Lung (tissue), 12 donors: Measurements from ENCODE around the gene ZFYVE26. TPM values are rescaled to one million over a fixed set of nuclear protein-coding genes. Genes with fewer than 3 reads are reported as not detected.

ENCODE experiments used
- ATAC-seq: fragments of 200-7000 bp; cut with Tn5 transposase; one replicate; pipeline ENCODE4 v1.9.1; 2020; ENCODE audit warnings: moderate number of reproducible peaks; ENCODE audit not compliant: insufficient read depth, low FRiP score
- DNase-seq, 3 donors: peaks; one replicate each; pipeline ENCODE4 v3.0.0-alpha.2; 2013 to 2017
- H3K27ac ChIP-seq, 2 donors: one replicate each; pipeline ENCODE4 v1.5.1; 2013; ENCODE audit warnings: mild to moderate bottlenecking in 2 of 2, moderate library complexity in 2 of 2, control low read depth in 1 of 2, inconsistent platforms in 1 of 2, low read depth in 1 of 2, low read length in 1 of 2
- H3K27me3 ChIP-seq, 3 donors: one replicate each; pipeline ENCODE4 v1.5.1; 2013; ENCODE audit warnings: low read length in 2 of 3; ENCODE audit not compliant: control insufficient read depth in 3 of 3, insufficient read depth in 3 of 3
- H3K36me3 ChIP-seq, 4 donors: one replicate each; pipeline ENCODE4 v1.5.1; 2013; ENCODE audit warnings: low read length in 4 of 4, mild to moderate bottlenecking in 1 of 4, moderate library complexity in 1 of 4; ENCODE audit not compliant: control insufficient read depth in 4 of 4, insufficient read depth in 4 of 4
- H3K4me1 ChIP-seq, 5 donors: one replicate each; pipeline ENCODE4 v1.5.1; 2013; ENCODE audit warnings: low read length in 5 of 5, mild to moderate bottlenecking in 2 of 5, moderate library complexity in 1 of 5; ENCODE audit not compliant: control insufficient read depth in 5 of 5, insufficient read depth in 5 of 5
- H3K4me3 ChIP-seq: one replicate; pipeline ENCODE4 v1.5.1; 2013; ENCODE audit warnings: mild to moderate bottlenecking, control low read depth, moderate library complexity
- H3K9ac ChIP-seq, 2 donors: one replicate each; pipeline ENCODE4 v1.5.1; 2013; ENCODE audit warnings: low read length in 2 of 2, control low read depth in 1 of 2; ENCODE audit not compliant: insufficient read depth in 1 of 2
- H3K9me3 ChIP-seq, 4 donors: one replicate each; pipeline ENCODE4 v1.5.1; 2013; ENCODE audit warnings: low read length in 3 of 4, mild to moderate bottlenecking in 1 of 4, moderate library complexity in 1 of 4; ENCODE audit not compliant: control insufficient read depth in 4 of 4, insufficient read depth in 3 of 4
- CTCF ChIP-seq: IDR thresholded peaks from 2 replicates; pipeline ENCODE4 v1.5.1; 2012; ENCODE audit warnings: mild to moderate bottlenecking; ENCODE audit errors: control extremely low read depth, extremely low read depth
- WGBS, 2 donors: extraction: QIAGEN DNeasy Blood & Tissue Kit; methylation state at CpG; one replicate each; pipeline ENCODE4 v1.1.7; 2013; 5-methylcytosine and 5-hydroxymethylcytosine counted together
- polyA plus RNA-seq, 2 donors: library from polyadenylated mRNA; stranded (reverse); fragments of 200-250 nt; gene quantifications; one replicate each; pipeline ENCODE4 v1.2.1, GENCODE V29; 2013
- total RNA-seq, 2 donors: library from RNA; depleted of rRNA in 1 of 2; stranded (reverse); fragments of >200 nt in 1 of 2; gene quantifications; one replicate each; pipeline ENCODE4 v1.2.1, GENCODE V29; 2014 to 2021
- donor health status: control.
- donor health status: control.
- donor health status: Bipolar disorder and iron deficiency.
- donor health status: healthy.
- donor health status: DM: yes; HTN: yes; CAD: no.

The ZFYVE26 gene
- total and polyA plus RNA-seq, 4 donors = 6.8 to 50.6 (median 22.0) TPM

GRCh38 chr14:67814821-67815220, 1.6 kb downstream of the ZFYVE26 start:
- H3K4me3 ChIP-seq = no peak overlapping the region
- ATAC-seq = no peak
- no peak for TF ChIP-seq CTCF

GRCh38 chr14:67806246-67806645, 10.1 kb downstream of the ZFYVE26 start:
- no peak for TF ChIP-seq CTCF
- Histone ChIP-seq H3K4me3 (no peak overlapping the region), H3K9me3 (no peaks in the 10 kb centered on the region), H3K27me3 (no peaks in the 10 kb centered on the region), H3K9ac (no peak overlapping the region), H3K4me1 (no peaks in the 10 kb centered on the region), H3K27ac (no peak overlapping the region), H3K36me3 (peaks cover 47 to 64% (median 53%) of the 10 kb centered on the region in 4 donors)
- WGBS, 2 donors = 89 to 95% methylated on average over 3 of the region's 3 CpGs
- ATAC-seq (no peak), DNase-seq (no peak)

More at GRCh38 chr14:67814821-67815220, 1.6 kb downstream of the ZFYVE26 start:
- Histone ChIP-seq H3K27me3 (no peaks in the 10 kb centered on the region), H3K4me1 (peaks cover 0 to 13% (median 6%) of the 10 kb centered on the region in 5 donors), H3K9ac (no peak overlapping the region), H3K36me3 (peaks cover under 1 to 13% (median 5%) of the 10 kb centered on the region in 4 donors), H3K27ac (no peak overlapping the region), H3K9me3 (no peaks in the 10 kb centered on the region)
- no peak for DNase-seq
- 59 to 70% methylated on average over 2 of the region's 2 CpGs for WGBS, 2 donors

- Histone ChIP-seq H3K4me3 (no peak overlapping the region), H3K36me3 (peaks cover 27 to 61% (median 37%) of the 10 kb centered on the region in 4 donors), H3K27ac (no peak overlapping the region), H3K9ac (no peak overlapping the region), H3K9me3 (no peaks in the 10 kb centered on the region), H3K4me1 (no peaks in the 10 kb centered on the region), H3K27me3 (no peaks in the 10 kb centered on the region)
- TF ChIP-seq CTCF = no peak
- ATAC-seq = no peak
- 94 to 97% methylated on average over 4 of the region's 4 CpGs for WGBS, 2 donors
- no peak for DNase-seq
Observed at GRCh38 chr14:67800743-67801142, 15.6 kb downstream of the ZFYVE26 start.

- no peak for TF ChIP-seq CTCF
- Histone ChIP-seq H3K4me1 (no peaks in the 10 kb centered on the region), H3K9me3 (no peaks in the 10 kb centered on the region), H3K9ac (no peak overlapping the region), H3K27me3 (no peaks in the 10 kb centered on the region), H3K27ac (no peak overlapping the region), H3K36me3 (peaks cover 26 to 61% (median 36%) of the 10 kb centered on the region in 4 donors), H3K4me3 (no peak overlapping the region)
- ATAC-seq = no peak
- WGBS, 2 donors = 89 to 94% methylated on average over 20 of the region's 20 CpGs
- no peak for DNase-seq
Observed at GRCh38 chr14:67798731-67799130, 17.7 kb downstream of the ZFYVE26 start.
